NT2/D1 (cell line): Measurements from ENCODE around the gene PCNT.
"Not testable (repeated sequence)": the region's sequence is repeated elsewhere in the genome, so short reads cannot be mapped to it uniquely, and the experiment has no call there.

Experiments used
- DNase-seq: peaks from one replicate; pipeline ENCODE4 v3.0.0-alpha.2; 2011; ENCODE audit warnings: low read depth, low spot score
- H3K27me3 ChIP-seq: 2 replicates; pipeline ENCODE4 v1.6.0; 2011; ENCODE audit warnings: mild to moderate bottlenecking; ENCODE audit not compliant: insufficient read length, insufficient read depth
- H3K36me3 ChIP-seq: 2 replicates; pipeline ENCODE4 v1.6.1; 2011; ENCODE audit warnings: mild to moderate bottlenecking, low read length, mixed read lengths; ENCODE audit not compliant: insufficient read depth, insufficient read length
- H3K4me1 ChIP-seq: 2 replicates; pipeline ENCODE4 v1.5.1; 2011; ENCODE audit not compliant: insufficient read depth, insufficient read length
- H3K4me3 ChIP-seq: 2 replicates; pipeline ENCODE4 v1.5.1; 2011; ENCODE audit warnings: low read depth; ENCODE audit not compliant: insufficient read length
- H3K9ac ChIP-seq: 2 replicates; pipeline ENCODE4 v1.6.0; 2011; ENCODE audit warnings: low read depth; ENCODE audit not compliant: insufficient read length
- H3K9me3 ChIP-seq: 2 replicates; pipeline ENCODE4 v1.5.1; 2011; ENCODE audit warnings: mild to moderate bottlenecking, low read length; ENCODE audit not compliant: insufficient read depth
- SUZ12 ChIP-seq: IDR thresholded peaks from 2 replicates; pipeline ENCODE4 v1.6.1; 2011; ENCODE audit not compliant: insufficient read length, insufficient read depth; ENCODE audit errors: extremely low read depth
- YY1 ChIP-seq: IDR thresholded peaks from 2 replicates; pipeline ENCODE4 v1.6.1; 2011; ENCODE audit not compliant: insufficient read length, insufficient read depth
- ZNF274 ChIP-seq: IDR thresholded peaks from 2 replicates; pipeline ENCODE4 v1.6.1; 2011; ENCODE audit warnings: mild to moderate bottlenecking, low read depth, low read length

Gene PCNT

GRCh38 chr21:46371204-46372013 is 47.5 kb downstream of the PCNT start:
- DNase-seq = no peak
- TF ChIP-seq SUZ12 (no peak), ZNF274 (no peak), YY1 (no peak)
- H3K4me3 ChIP-seq = no peak overlapping the region
- H3K9ac ChIP-seq = no peak overlapping the region
- no peaks in the 10 kb centered on the region for H3K9me3 ChIP-seq
- H3K27me3 ChIP-seq = no peaks in the 10 kb centered on the region
- H3K4me1 ChIP-seq = no peaks in the 10 kb centered on the region
- H3K36me3 ChIP-seq = peaks cover 65% of the 10 kb centered on the region

DNA sequence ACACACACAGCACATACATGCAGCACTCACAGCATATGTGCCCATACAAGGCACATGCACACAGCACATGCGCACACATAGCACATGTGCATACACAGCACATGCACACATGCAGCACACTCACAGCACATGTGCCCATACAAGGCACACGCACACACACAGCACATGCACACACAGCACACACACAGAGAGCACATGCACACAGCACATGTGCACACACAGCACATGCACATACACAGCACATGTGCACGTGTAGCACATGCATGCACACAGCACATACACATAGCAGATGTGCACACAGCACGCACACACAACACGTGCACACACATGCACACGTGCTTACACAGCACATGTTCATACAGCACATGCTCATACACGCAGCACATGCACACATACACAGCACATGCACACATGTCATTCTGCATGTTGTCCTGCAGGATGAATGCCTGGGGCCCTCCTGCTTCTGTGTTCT is 48.1 kb downstream of the PCNT start:
- no peaks in the 10 kb centered on the region for H3K27me3 ChIP-seq

DNA sequence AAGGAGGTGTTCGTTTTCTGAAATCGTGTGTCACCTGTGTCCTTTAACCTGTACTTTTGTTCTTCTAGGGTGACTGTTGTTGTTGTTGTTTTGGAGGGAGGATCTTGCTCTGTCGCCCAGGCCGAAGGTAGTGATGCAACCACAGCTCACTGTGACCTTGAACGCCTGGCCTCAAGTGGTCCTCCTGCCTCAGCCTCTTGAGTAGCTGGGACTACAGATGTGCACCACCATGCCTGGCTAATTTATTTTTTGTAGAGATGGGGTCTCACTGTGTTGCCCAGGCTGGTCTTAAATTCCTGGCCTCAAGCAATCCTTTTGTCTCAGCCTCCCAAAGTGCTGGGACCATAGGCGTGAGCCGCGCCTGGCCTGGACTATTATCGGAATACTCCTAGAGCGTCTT is 49.0 kb downstream of the PCNT start:
- H3K27me3 ChIP-seq, DNase-seq, H3K9ac ChIP-seq, H3K9me3 ChIP-seq, H3K4me3 ChIP-seq, H3K4me1 ChIP-seq: not testable (repeated sequence)
- H3K36me3 ChIP-seq = peaks cover 56% of the 10 kb centered on the region

More for the DNA sequence above, 48.1 kb downstream of the PCNT start:
- H3K36me3 ChIP-seq = peaks cover 60% of the 10 kb centered on the region
- no peaks in the 10 kb centered on the region for H3K4me1 ChIP-seq
- no peak overlapping the region for H3K4me3 ChIP-seq
- no peak for DNase-seq
- H3K9me3 ChIP-seq = no peaks in the 10 kb centered on the region
- no peak overlapping the region for H3K9ac ChIP-seq
- TF ChIP-seq ZNF274 (no peak), SUZ12 (no peak), YY1 (no peak)

DNA sequence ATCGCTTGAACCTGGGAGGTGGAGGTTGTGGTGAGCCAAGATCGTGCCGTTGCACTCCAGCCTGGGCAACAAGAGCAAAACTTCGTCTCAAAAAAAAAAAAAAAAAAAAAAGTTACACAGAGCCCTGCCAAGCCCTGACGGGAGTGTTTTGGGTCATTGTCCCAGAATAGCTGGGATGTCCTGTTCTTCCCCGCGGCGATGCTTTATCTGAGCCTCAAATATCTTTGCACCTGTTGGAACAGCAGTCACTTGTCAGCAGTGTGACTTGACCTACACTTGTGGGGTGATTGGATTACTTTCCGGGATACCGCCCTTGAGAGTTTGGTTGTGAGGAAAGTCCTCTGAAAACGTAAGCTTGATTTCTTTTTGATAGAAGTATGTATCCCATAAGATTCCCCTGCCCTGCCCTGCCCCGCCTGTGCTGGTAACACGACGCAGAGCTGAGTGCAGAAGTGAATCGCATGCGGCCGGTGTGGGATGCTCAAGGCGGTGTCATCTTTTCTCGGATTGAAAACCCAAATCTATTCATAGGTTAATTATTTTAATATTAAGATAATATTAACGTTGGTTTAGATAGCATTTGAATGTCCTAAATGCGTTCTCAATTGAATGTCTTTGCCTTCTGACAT is 50.9 kb downstream of the PCNT start:
- Histone ChIP-seq H3K36me3 (peaks cover 54% of the 10 kb centered on the region), H3K4me3 (no peak overlapping the region), H3K27me3 (no peaks in the 10 kb centered on the region), H3K9me3 (no peaks in the 10 kb centered on the region), H3K9ac (no peak overlapping the region), H3K4me1 (peaks cover 2% of the 10 kb centered on the region)
- TF ChIP-seq YY1 = no peak
- no peak for TF ChIP-seq ZNF274
- no peak for TF ChIP-seq SUZ12
- DNase-seq = no peak

- H3K9me3 ChIP-seq = no peaks in the 10 kb centered on the region
- peaks cover 52% of the 10 kb centered on the region for H3K36me3 ChIP-seq
- H3K9ac ChIP-seq = no peak overlapping the region
- H3K27me3 ChIP-seq = no peaks in the 10 kb centered on the region
- no peak overlapping the region for H3K4me3 ChIP-seq
- DNase-seq = no peak
- peaks cover 2% of the 10 kb centered on the region for H3K4me1 ChIP-seq
- TF ChIP-seq YY1 (no peak), SUZ12 (no peak), ZNF274 (no peak)
These were observed 51.7 kb downstream of the PCNT start for GRCh38 chr21:46375560-46376230.

- peaks cover 51% of the 10 kb centered on the region for H3K36me3 ChIP-seq
- TF ChIP-seq ZNF274 (no peak), YY1 (no peak), SUZ12 (no peak)
- DNase-seq = no peak
- H3K9me3 ChIP-seq = no peaks in the 10 kb centered on the region
- no peak overlapping the region for H3K9ac ChIP-seq
- H3K4me3 ChIP-seq = no peak overlapping the region
- peaks cover 2% of the 10 kb centered on the region for H3K4me1 ChIP-seq
- H3K27me3 ChIP-seq = no peaks in the 10 kb centered on the region
These were observed 52.3 kb downstream of the PCNT start for GRCh38 chr21:46376231-46376628.

DNA sequence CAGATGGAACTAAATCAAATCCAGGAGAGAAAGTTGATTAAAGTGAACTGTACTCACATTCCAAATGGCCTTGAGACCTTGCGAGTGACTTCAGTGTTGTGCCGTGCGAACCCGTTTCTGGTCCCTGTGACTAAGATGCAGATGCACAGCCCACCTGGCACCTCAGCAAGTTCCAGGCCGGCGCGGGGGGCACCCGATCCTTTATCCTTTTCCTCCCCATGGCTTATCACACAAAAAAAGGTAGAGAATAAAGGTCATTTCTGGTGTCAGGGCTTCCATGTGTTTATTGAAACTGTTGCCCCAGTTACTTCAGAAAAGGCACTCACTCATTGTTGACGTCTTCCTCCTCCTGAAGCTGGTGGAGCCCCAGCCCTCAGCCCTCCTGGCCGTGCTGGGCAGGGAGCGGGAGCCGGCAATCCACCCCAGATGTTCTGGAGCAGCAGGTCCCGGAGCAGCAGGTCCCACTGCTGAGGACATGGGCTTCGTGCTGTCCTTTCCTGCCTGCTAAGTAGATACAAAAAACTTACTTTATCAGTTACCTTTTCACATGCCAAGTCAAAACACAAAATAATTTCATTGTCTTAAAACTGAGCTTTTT is 53.0 kb downstream of the PCNT start:
- Histone ChIP-seq H3K4me1 (peaks cover 2% of the 10 kb centered on the region), H3K4me3 (no peak overlapping the region), H3K36me3 (peaks cover 50% of the 10 kb centered on the region), H3K27me3 (no peaks in the 10 kb centered on the region), H3K9me3 (peaks cover 1% of the 10 kb centered on the region; the same call in 1 of the 2 replicates), H3K9ac (no peak overlapping the region)
- TF ChIP-seq YY1 (no peak), ZNF274 (no peak), SUZ12 (no peak)
- DNase-seq = no peak
